ENCODE results near the gene HSD17B8.

HSD17B8 gene

GRCh38 chr6:33163540-33163939 lies 40.9 kb upstream of the HSD17B8 start:
- Histone ChIP-seq H3F3A (ENCODE audit: control insufficient read depth, insufficient read depth) (no peaks in the 10 kb centered on the region), H3K4me1 (ENCODE audit: control insufficient read depth, low read length) (peaks cover 23% of the 10 kb centered on the region), H3K4me3 (ENCODE audit: low read length) (no peak overlapping the region), H4K20me1 (ENCODE audit: control insufficient read depth, insufficient read depth, low read depth, low read length) (no peaks in the 10 kb centered on the region), H3K27ac (ENCODE audit: low read depth, low read length) (no peak overlapping the region), H3K79me2 (ENCODE audit: control insufficient read depth, low read length) (no peaks in the 10 kb centered on the region), H3K36me3 (ENCODE audit: control insufficient read depth, low read length) (no peaks in the 10 kb centered on the region), H3K4me2 (ENCODE audit: low read length) (no peak overlapping the region), H3K27me3 (ENCODE audit: control insufficient read depth, low read length) (0 out of 2 replicates have a peak, but pooled peaks cover 3% of the 10 kb centered on the region), H3K9me2 (replicated peaks; ENCODE audit: control insufficient read depth, low read length) (no peaks in the 10 kb centered on the region), H3K9me3 (ENCODE audit: control insufficient read depth, insufficient read depth, low read length) (no peaks in the 10 kb centered on the region)
- TF ChIP-seq, protein P1, sequence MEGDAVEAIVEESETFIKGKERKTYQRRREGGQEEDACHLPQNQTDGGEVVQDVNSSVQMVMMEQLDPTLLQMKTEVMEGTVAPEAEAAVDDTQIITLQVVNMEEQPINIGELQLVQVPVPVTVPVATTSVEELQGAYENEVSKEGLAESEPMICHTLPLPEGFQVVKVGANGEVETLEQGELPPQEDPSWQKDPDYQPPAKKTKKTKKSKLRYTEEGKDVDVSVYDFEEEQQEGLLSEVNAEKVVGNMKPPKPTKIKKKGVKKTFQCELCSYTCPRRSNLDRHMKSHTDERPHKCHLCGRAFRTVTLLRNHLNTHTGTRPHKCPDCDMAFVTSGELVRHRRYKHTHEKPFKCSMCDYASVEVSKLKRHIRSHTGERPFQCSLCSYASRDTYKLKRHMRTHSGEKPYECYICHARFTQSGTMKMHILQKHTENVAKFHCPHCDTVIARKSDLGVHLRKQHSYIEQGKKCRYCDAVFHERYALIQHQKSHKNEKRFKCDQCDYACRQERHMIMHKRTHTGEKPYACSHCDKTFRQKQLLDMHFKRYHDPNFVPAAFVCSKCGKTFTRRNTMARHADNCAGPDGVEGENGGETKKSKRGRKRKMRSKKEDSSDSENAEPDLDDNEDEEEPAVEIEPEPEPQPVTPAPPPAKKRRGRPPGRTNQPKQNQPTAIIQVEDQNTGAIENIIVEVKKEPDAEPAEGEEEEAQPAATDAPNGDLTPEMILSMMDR (IDR thresholded peaks at IDR 0.05; ENCODE audit: low read depth, low read length, poor library complexity, severe bottlenecking) = no peak
- no peak for TF ChIP-seq EZH2phosphoT487 (IDR thresholded peaks at IDR 0.05; ENCODE audit: borderline replicate concordance, low read length)

DNA sequence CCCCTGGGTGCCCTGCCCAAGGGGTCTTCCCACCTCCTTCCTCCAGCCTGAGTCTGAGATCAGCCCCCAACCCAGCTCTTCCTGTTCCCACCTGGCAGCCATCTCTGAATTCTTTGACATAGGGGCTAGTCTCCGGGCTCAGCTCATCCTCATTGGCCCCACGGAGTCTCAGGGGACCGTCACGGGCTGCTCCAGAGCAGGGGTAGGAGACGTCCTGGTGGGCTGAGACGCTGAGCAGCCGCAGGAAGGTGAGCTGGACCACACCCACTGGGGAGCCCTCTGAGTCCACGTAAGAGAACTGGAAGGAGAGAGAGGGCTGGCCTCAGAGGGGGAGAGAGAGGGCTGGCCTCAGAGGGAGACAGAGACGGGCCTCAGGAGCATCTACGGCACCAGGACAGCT lies 40.3 kb upstream of the HSD17B8 start:
- no peak overlapping the region for H3K4me3 ChIP-seq (ENCODE audit: low read length)
- no peak overlapping the region for H3K4me2 ChIP-seq (ENCODE audit: low read length)
- H3K27me3 ChIP-seq (ENCODE audit: control insufficient read depth, low read length) = 0 out of 2 replicates have a peak, but pooled peaks cover 3% of the 10 kb centered on the region
- no peaks in the 10 kb centered on the region for H4K20me1 ChIP-seq (ENCODE audit: control insufficient read depth, insufficient read depth, low read depth, low read length)
- no peaks in the 10 kb centered on the region for H3K36me3 ChIP-seq (ENCODE audit: control insufficient read depth, low read length)
- H3K9me2 ChIP-seq (replicated peaks; ENCODE audit: control insufficient read depth, low read length) = no peaks in the 10 kb centered on the region
- no peak overlapping the region for H3K27ac ChIP-seq (ENCODE audit: low read depth, low read length)
- no peaks in the 10 kb centered on the region for H3F3A ChIP-seq (ENCODE audit: control insufficient read depth, insufficient read depth)
- H3K79me2 ChIP-seq (ENCODE audit: control insufficient read depth, low read length) = no peaks in the 10 kb centered on the region
- TF ChIP-seq, protein P1 (IDR thresholded peaks at IDR 0.05; ENCODE audit: low read depth, low read length, poor library complexity, severe bottlenecking) = no peak
- TF ChIP-seq EZH2phosphoT487 (IDR thresholded peaks at IDR 0.05; ENCODE audit: borderline replicate concordance, low read length) = no peak
- H3K9me3 ChIP-seq (ENCODE audit: control insufficient read depth, insufficient read depth, low read length) = no peaks in the 10 kb centered on the region
- H3K4me1 ChIP-seq (ENCODE audit: control insufficient read depth, low read length) = peaks cover 23% of the 10 kb centered on the region

DNA sequence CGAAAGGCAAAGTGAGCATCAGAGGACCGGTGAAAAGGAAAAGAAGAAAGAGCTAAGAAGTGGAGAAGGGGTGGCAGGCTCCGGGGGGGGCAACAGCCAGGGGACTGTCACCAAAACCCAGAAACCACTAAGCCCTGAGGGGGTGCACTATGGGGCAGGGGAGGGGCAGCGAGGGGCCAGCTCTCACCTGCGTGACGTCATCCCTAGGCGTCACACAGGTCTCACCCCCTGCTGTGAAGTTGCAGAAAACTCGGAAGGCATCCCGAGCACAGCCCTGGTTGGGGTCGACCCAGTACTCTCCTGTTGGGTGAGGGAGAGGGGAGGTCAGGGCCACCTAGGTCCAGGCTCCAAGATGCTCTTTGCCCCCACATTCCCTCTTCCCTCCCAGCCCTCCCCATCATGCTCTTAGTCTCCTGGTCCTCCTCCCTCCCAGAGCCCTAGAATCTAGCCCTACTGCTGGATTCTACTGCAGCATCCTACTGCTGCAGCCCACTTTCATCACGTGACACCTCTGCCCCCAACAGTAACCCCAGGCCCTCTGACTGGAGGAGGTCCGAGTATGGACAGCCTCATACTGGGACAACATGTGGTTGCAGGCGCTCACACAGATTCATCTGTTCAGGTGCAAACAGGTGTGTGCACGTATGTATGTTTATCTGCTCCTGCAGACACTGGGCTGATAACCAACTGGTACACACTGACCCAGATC lies 39.6 kb upstream of the HSD17B8 start:
- Histone ChIP-seq H4K20me1 (ENCODE audit: control insufficient read depth, insufficient read depth, low read depth, low read length) (no peaks in the 10 kb centered on the region), H3K36me3 (ENCODE audit: control insufficient read depth, low read length) (no peaks in the 10 kb centered on the region), H3K4me3 (ENCODE audit: low read length) (no peak overlapping the region), H3F3A (ENCODE audit: control insufficient read depth, insufficient read depth) (no peaks in the 10 kb centered on the region), H3K9me3 (ENCODE audit: control insufficient read depth, insufficient read depth, low read length) (no peaks in the 10 kb centered on the region), H3K27me3 (ENCODE audit: control insufficient read depth, low read length) (0 out of 2 replicates have a peak, but pooled peaks cover 3% of the 10 kb centered on the region), H3K4me2 (ENCODE audit: low read length) (no peak overlapping the region), H3K79me2 (ENCODE audit: control insufficient read depth, low read length) (no peaks in the 10 kb centered on the region), H3K27ac (ENCODE audit: low read depth, low read length) (no peak overlapping the region), H3K9me2 (replicated peaks; ENCODE audit: control insufficient read depth, low read length) (no peaks in the 10 kb centered on the region), H3K4me1 (ENCODE audit: control insufficient read depth, low read length) (peaks cover 23% of the 10 kb centered on the region)
- TF ChIP-seq, protein P1 (IDR thresholded peaks at IDR 0.05; ENCODE audit: low read depth, low read length, poor library complexity, severe bottlenecking) = no peak
- TF ChIP-seq EZH2phosphoT487 (IDR thresholded peaks at IDR 0.05; ENCODE audit: borderline replicate concordance, low read length) = no peak

All from DOHH2 (cell line).